Cardiac septum (tissue), 1 donor: ENCODE results near the gene ST8SIA3. TPM values are rescaled to one million over a fixed set of nuclear protein-coding genes. Genes with fewer than 3 reads are reported as not detected.

Source experiments
- DNase-seq: peaks from one replicate; pipeline ENCODE4 v3.0.0-alpha.2; 2020; ENCODE audit warnings: low spot score
- intact Hi-C: fragments of 100-400 bp; cut with DNase I; formaldehyde crosslinking; loops from one replicate; pipeline ENCODE4 v1.14.0; 2022
- long read RNA-seq: library from polyadenylated mRNA; unstranded; transcript quantifications from one replicate; pipeline ENCODE4 v2.0.0, GENCODE V29; 2021
- total RNA-seq: library from RNA; stranded (reverse); fragmentation: NEBNext Ultra II Directional; extraction: Animal tissue kit (Norgen Biotek cat#: 25700); gene quantifications from one replicate; pipeline ENCODE4 v1.2.1, GENCODE V29; 2021
- donor health status: DM: no; HTN: no; CAD: no.

ST8SIA3 gene
- total RNA-seq, result 0.35 TPM
- long read RNA-seq, result 0 reads

- DNase-seq, result no peak
- intact Hi-C loops, result no loop called here
Measured at GRCh38 chr18:57352271-57352701, at the start of gene ST8SIA3. TSS of gene ST8SIA3 (plus strand) at chr18:57352557. CDS start at chr18:57352847, 290 bp downstream.

- intact Hi-C loops, result no loop called here
- DNase-seq, result no peak
Measured at GRCh38 chr18:57311472-57311871, 40.9 kb upstream of the ST8SIA3 start.

- intact Hi-C loops, result no loop called here
- no peak for DNase-seq
Measured at GRCh38 chr18:57312346-57313144, 39.8 kb upstream of the ST8SIA3 start.

- DNase-seq, result no peak
- intact Hi-C loops, result no loop called here
Measured at GRCh38 chr18:57320603-57321002, 31.8 kb upstream of the ST8SIA3 start.

GRCh38 chr18:57325491-57326166, 26.7 kb upstream of the ST8SIA3 start:
- intact Hi-C loops, result no loop called here
- DNase-seq, result no peak

GRCh38 chr18:57326718-57327323, 25.5 kb upstream of the ST8SIA3 start:
- intact Hi-C loops, result no loop called here
- no peak for DNase-seq

GRCh38 chr18:57328665-57329064, 23.7 kb upstream of the ST8SIA3 start:
- DNase-seq, result no peak
- intact Hi-C loops, result no loop called here

- intact Hi-C loops, result no loop called here
- DNase-seq, result no peak
Measured at GRCh38 chr18:57329856-57330255, 22.5 kb upstream of the ST8SIA3 start.

GRCh38 chr18:57331718-57332117, 20.6 kb upstream of the ST8SIA3 start:
- intact Hi-C loops, result no loop called here
- no peak for DNase-seq

- intact Hi-C loops, result no loop called here
- no peak for DNase-seq
Measured at GRCh38 chr18:57333940-57334339, 18.4 kb upstream of the ST8SIA3 start.

GRCh38 chr18:57334383-57334782, 18.0 kb upstream of the ST8SIA3 start:
- intact Hi-C loops, result no loop called here
- DNase-seq, result no peak

GRCh38 chr18:57336343-57336742, 16.0 kb upstream of the ST8SIA3 start:
- intact Hi-C loops, result no loop called here
- no peak for DNase-seq

- intact Hi-C loops, result no loop called here
- no peak for DNase-seq
Measured at GRCh38 chr18:57337890-57338289, 14.5 kb upstream of the ST8SIA3 start.

- intact Hi-C loops, result no loop called here
- no peak for DNase-seq
Measured at GRCh38 chr18:57343833-57344232, 8.5 kb upstream of the ST8SIA3 start.

GRCh38 chr18:57346876-57347275, 5.5 kb upstream of the ST8SIA3 start:
- intact Hi-C loops, result no loop called here
- DNase-seq, result no peak

- intact Hi-C loops, result no loop called here
- no peak for DNase-seq
Measured at GRCh38 chr18:57347784-57348183, 4.6 kb upstream of the ST8SIA3 start.

- DNase-seq, result no peak
- intact Hi-C loops, result no loop called here
Measured at GRCh38 chr18:57352761-57353136, 392 bp downstream of the ST8SIA3 start.

GRCh38 chr18:57353137-57353939, 981 bp downstream of the ST8SIA3 start:
- DNase-seq, result no peak
- intact Hi-C loops, result no loop called here

- intact Hi-C loops, result no loop called here
- no peak for DNase-seq
Measured at GRCh38 chr18:57353940-57354461, 1.6 kb downstream of the ST8SIA3 start.

- intact Hi-C loops, result no loop called here
- no peak for DNase-seq
Measured at GRCh38 chr18:57359433-57359832, 7.1 kb downstream of the ST8SIA3 start.
